ENCODE results near the gene MAGIX.
"Not testable (repeated sequence)": the region's sequence is repeated elsewhere in the genome, so short reads cannot be mapped to it uniquely, and the experiment has no call there.

MAGIX gene

DNA sequence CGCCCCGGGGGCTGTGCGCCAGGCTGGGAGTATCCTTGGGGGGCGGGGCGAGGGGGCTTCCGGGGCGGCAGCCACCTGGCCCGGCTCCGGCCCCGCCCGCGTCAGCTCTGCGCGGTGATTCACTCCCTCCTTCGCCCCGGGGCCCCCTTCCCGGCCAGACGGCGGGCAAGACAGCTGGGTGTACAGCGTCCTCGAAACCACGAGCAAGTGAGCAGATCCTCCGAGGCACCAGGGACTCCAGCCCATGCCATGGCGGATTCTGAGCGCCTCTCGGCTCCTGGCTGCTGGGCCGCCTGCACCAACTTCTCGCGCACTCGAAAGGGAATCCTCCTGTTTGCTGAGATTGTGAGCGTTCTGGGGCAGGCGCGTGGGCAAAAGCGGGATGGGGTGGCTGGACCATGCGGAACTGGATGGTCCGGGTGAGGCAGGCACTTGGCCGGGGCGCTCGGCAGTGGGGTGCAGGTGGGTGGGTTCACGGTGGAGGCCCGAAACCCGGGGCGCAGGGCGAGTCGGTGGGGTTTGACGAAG is 9.3 kb downstream of the MAGIX start, which contains the start of gene PLP2:
Gene PLP2, plus strand, starts transcription at position 147 of the 528 bp plus-strand sequence. Its CDS starts 103 bp downstream, at position 250.
- peak; percentile 99 for FAIRE-seq
- TF ChIP-seq PAX5 (IDR thresholded peaks at IDR 0.05; ENCODE audit: insufficient read depth, low read length, severe bottlenecking) (no peak), POLR2AphosphoS5 (IDR thresholded peaks at IDR 0.05; ENCODE audit: low read depth, low read length) (no peak), POLR2A (IDR thresholded peaks at IDR 0.05; ENCODE audit: low read depth, low read length) (no peak), SPI1 (IDR thresholded peaks at IDR 0.05; ENCODE audit: low read depth, low read length) (no peak), TAF1 (IDR thresholded peaks at IDR 0.05; ENCODE audit: low read depth, low read length) (no peak), POU2F2 (IDR thresholded peaks at IDR 0.05; ENCODE audit: low read depth, low read length) (no peak)
- no peak for DNase-seq (ENCODE audit: insufficient read length, low spot score)

DNA sequence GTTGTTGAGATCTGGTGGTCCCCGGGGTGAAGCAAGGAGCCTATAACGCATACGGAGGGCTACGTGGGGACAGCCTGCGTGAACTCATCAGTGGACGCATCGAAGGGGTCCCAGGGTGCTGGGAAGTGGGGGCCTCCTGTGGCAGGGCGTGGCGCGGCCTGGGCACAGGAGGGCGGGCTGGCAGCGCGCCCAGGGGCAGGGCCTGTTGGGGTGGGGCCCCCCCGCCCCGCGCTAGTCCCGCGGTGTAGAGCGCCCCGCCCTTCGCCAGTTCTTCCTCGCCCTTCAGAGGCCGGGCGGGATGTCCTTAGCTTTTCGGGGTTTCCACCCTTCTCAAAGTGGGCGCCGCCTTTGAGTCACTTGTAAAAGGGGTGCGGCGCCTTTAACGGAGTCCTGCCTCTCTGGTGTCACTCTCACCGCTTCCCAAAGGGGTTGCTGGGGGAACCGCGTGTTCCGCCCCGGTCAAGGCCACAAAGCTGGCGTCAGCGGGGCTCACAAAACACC is 9.8 kb downstream of the MAGIX start:
- no peak for FAIRE-seq
- TF ChIP-seq POLR2AphosphoS5 (IDR thresholded peaks at IDR 0.05; ENCODE audit: low read depth, low read length), result no peak
- TF ChIP-seq PAX5 (IDR thresholded peaks at IDR 0.05; ENCODE audit: insufficient read depth, low read length, severe bottlenecking), result no peak
- TF ChIP-seq POLR2A (IDR thresholded peaks at IDR 0.05; ENCODE audit: low read depth, low read length), result no peak
- TF ChIP-seq SPI1 (IDR thresholded peaks at IDR 0.05; ENCODE audit: low read depth, low read length), result no peak
- no peak for TF ChIP-seq POU2F2 (IDR thresholded peaks at IDR 0.05; ENCODE audit: low read depth, low read length)
- no peak for TF ChIP-seq TAF1 (IDR thresholded peaks at IDR 0.05; ENCODE audit: low read depth, low read length)

DNA sequence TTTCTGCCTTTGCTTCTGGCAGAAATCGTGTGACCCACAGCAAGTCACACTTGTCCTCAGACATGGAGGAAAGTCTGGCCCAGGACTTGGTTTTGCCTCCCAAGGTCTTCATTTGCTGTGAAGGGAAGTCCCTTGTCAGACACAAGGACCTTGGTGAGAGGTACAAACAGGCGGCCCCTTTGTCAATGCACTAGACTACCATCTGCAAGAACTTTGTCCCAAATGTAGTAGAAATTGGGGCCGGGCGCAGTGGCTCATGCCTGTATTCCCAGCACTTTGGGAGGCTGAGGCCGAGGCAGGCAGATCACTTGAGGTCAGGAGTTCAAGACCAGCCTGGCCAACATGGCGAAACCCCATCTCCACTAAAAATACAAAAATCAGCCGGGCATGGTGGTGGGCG is 11.0 kb downstream of the MAGIX start:
- FAIRE-seq; DNase-seq (ENCODE audit: insufficient read length, low spot score): not testable (repeated sequence)

More for the DNA sequence above, 9.8 kb downstream of the MAGIX start:
- DNase-seq (ENCODE audit: insufficient read length, low spot score), result peak; percentile 52

DNA sequence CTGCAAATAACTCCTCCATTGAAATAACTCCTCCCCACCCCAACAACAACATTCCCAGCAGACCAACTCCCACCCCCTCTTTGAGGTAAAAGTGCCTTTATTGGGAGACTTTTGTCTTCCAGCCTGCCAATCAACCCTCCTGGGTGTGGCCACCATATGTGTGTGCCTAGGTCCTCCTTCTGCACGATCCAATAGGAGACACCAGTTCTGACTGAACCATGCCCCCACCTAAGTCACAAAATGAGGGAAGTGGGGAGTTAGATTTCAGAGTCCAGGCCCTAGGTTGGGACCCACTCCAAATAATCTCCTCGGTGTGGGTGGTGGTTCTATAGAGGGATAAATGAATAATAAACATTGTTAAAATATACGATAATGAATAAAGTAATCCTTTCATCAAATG is 12.2 kb downstream of the MAGIX start:
- no peak for DNase-seq (ENCODE audit: insufficient read length, low spot score)
- no peak for TF ChIP-seq POU2F2 (IDR thresholded peaks at IDR 0.05; ENCODE audit: low read depth, low read length)
- TF ChIP-seq POLR2A (IDR thresholded peaks at IDR 0.05; ENCODE audit: low read depth, low read length), result no peak
- TF ChIP-seq TAF1 (IDR thresholded peaks at IDR 0.05; ENCODE audit: low read depth, low read length), result no peak
- no peak for TF ChIP-seq POLR2AphosphoS5 (IDR thresholded peaks at IDR 0.05; ENCODE audit: low read depth, low read length)
- no peak for TF ChIP-seq PAX5 (IDR thresholded peaks at IDR 0.05; ENCODE audit: insufficient read depth, low read length, severe bottlenecking)
- no peak for TF ChIP-seq SPI1 (IDR thresholded peaks at IDR 0.05; ENCODE audit: low read depth, low read length)
- no peak for FAIRE-seq

DNA sequence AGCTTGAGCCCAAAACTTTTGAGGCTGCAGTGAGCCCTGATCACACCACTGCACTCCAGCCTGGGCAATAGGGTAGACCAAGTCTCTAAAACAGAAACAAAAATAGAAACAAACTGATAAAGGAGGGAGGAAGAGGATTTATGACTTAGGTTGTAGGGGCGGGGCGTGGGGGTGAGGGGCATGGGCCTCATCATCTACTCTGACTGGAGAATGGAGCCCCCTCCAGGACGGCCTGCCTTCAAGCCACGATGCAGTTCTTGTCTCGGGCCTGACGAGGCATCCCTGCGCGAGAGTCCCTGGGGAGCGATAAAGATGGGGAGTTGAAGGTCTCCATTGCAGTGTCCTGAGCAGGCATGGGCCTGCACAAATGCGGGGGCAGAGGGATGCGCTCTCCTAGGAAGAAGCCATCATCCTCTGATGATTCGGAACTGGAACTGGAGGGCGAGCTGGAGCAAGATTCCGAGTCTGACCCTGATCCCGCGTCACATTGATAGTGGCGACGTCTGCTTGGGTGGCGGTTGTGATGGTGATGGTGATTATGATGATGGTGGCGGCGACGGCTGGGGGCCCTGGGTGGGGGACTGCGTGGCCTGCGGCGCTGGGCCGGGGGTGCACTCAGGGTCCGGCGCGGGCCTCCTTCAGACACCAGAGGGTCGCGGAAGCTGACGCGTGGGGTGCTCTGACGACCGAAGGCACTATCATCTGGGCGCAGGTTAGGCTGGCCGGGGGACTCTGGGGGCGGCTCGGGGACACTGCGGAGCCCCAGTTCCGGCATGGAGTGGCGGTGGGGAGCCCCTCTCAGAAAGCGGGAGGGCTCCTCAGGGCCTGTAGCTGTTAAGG is 13.1 kb downstream of the MAGIX start:
- FAIRE-seq (peak; percentile 38), DNase-seq (ENCODE audit: insufficient read length, low spot score) (no peak)
- no peak for TF ChIP-seq POU2F2 (IDR thresholded peaks at IDR 0.05; ENCODE audit: low read depth, low read length)
- TF ChIP-seq POLR2AphosphoS5 (IDR thresholded peaks at IDR 0.05; ENCODE audit: low read depth, low read length), result no peak
- no peak for TF ChIP-seq PAX5 (IDR thresholded peaks at IDR 0.05; ENCODE audit: insufficient read depth, low read length, severe bottlenecking)

DNA sequence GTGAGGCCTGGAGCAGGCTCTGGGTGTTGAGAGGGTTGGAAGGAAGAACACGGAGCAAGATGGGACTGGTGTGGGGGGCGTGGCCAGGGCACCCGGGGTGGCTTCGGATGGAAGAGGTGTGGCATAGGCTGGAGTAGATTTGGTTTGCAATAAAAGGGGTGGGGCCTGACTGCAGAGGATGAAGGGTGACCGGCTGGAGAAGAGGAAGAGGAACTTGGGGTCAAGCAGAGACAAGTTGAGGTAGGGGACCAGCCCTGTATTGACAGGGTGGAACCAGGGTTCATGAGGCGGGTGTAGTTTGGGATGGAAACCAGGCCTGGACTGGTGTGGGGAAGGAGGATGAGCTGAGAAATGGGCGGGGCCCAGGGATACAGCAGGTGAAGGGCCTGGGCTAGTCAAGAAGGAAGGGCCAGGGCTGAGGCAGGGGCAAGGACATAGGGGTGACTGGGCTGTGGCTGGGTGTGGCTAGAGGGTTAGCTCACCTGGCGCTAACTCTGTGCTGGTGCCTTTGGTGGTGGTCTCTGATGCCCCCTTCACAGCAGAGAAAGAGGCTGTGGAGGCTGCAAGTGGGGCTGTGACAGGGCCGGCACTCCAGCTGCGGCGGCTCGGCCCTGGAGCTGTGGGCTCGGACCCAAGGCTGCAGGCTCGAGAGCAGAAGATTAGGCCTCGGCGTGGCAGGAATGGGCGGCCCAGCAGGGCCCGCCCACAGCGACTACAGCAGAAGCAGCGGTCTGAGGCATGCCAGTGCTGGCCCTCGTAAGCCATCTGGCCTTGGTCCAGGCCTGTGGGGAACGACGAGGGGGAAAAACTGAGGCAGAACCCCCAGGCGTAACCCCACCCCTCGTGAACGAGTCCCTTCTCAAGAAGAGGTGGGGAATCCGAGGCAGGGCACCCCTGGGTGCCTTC is 14.1 kb downstream of the MAGIX start:
- FAIRE-seq (no peak), DNase-seq (ENCODE audit: insufficient read length, low spot score) (no peak)
- no peak for TF ChIP-seq POLR2AphosphoS5 (IDR thresholded peaks at IDR 0.05; ENCODE audit: low read depth, low read length)
- TF ChIP-seq TAF1 (IDR thresholded peaks at IDR 0.05; ENCODE audit: low read depth, low read length), result no peak
- no peak for TF ChIP-seq SPI1 (IDR thresholded peaks at IDR 0.05; ENCODE audit: low read depth, low read length)
- TF ChIP-seq PAX5 (IDR thresholded peaks at IDR 0.05; ENCODE audit: insufficient read depth, low read length, severe bottlenecking), result no peak
- no peak for TF ChIP-seq POLR2A (IDR thresholded peaks at IDR 0.05; ENCODE audit: low read depth, low read length)
- no peak for TF ChIP-seq POU2F2 (IDR thresholded peaks at IDR 0.05; ENCODE audit: low read depth, low read length)

DNA sequence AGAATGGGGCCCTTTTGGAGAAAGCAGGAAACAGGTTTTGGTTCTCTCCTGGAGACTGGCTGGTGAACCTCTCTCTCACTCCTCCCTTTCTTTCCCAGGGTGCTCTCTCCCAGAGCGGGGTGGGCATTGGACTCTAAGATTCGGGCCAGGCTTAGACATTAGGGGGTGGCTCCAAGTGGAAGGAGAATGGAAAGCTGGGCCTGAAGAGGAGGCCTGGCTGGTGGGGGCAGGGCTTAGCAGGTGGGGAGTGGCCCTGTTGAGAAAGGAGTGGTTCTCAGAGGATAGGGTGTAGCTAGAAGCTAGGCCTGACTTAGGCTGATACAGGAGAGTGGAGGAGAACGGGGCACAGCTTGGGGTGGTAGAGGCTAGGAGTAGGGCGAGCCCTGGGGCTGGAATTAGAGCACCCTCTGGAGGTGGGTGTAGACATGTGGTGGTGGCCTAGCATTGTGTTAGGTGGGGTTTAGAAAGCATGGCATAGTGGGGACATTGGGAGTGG is 14.8 kb downstream of the MAGIX start:
- no peak for TF ChIP-seq SPI1 (IDR thresholded peaks at IDR 0.05; ENCODE audit: low read depth, low read length)
- TF ChIP-seq TAF1 (IDR thresholded peaks at IDR 0.05; ENCODE audit: low read depth, low read length), result no peak
- no peak for TF ChIP-seq POLR2A (IDR thresholded peaks at IDR 0.05; ENCODE audit: low read depth, low read length)
- TF ChIP-seq PAX5 (IDR thresholded peaks at IDR 0.05; ENCODE audit: insufficient read depth, low read length, severe bottlenecking), result no peak
- no peak for TF ChIP-seq POLR2AphosphoS5 (IDR thresholded peaks at IDR 0.05; ENCODE audit: low read depth, low read length)
- no peak for TF ChIP-seq POU2F2 (IDR thresholded peaks at IDR 0.05; ENCODE audit: low read depth, low read length)
- DNase-seq (ENCODE audit: insufficient read length, low spot score) (no peak), FAIRE-seq (peak; percentile 58)

DNA sequence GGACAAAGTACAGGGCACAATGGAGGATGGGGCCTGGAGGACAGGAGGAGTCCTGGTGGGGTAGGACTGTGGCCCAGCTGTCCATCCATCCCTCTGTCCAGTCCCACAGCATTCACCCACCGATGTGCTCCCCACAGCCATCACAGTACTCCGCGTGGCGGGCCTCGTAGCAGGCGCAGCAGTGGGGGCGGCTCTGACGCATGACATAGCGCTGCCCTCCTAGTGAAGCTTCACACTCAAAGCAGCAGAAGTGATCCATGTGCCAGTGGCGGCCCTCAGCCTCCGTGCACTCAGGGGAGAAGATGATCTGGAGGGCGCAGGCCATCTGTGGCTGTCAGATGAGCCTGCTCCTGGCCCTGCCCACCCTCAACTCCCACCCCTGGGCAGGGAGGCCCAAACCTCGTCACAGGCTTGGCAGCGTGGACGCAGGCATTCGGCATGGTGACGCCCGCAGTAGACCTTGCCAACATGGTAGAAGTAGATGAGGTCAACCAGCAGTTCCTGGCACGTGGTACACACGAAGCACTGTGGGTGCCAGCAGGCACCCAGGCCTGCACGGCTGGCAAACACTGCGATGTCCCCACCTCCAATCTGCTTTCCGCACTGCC is 15.4 kb downstream of the MAGIX start:
- TF ChIP-seq SPI1 (IDR thresholded peaks at IDR 0.05; ENCODE audit: low read depth, low read length) (no peak), TAF1 (IDR thresholded peaks at IDR 0.05; ENCODE audit: low read depth, low read length) (no peak), POU2F2 (IDR thresholded peaks at IDR 0.05; ENCODE audit: low read depth, low read length) (no peak), POLR2AphosphoS5 (IDR thresholded peaks at IDR 0.05; ENCODE audit: low read depth, low read length) (no peak), POLR2A (IDR thresholded peaks at IDR 0.05; ENCODE audit: low read depth, low read length) (no peak), PAX5 (IDR thresholded peaks at IDR 0.05; ENCODE audit: insufficient read depth, low read length, severe bottlenecking) (no peak)
- DNase-seq (ENCODE audit: insufficient read length, low spot score) (no peak), FAIRE-seq (no peak)
